Right lobe of liver (tissue), 6 donors: ENCODE data around the gene HBEGF. TPM values are rescaled to one million over a fixed set of nuclear protein-coding genes. Genes with fewer than 3 reads are reported as not detected.
A peak's percentile ranks its signal among the peaks of the same experiment; 100 is the strongest.
"Not testable (repeated sequence)": the region's sequence is repeated elsewhere in the genome, so short reads cannot be mapped to it uniquely, and the experiment has no call there.

ENCODE experiments used
- ATAC-seq, 4 donors: fragments of 200-7000 bp; cut with Tn5 transposase; one replicate each; pipeline ENCODE4 v1.9.1; 2020; ENCODE audit warnings: mild to moderate bottlenecking in 4 of 4, moderate library complexity in 4 of 4
- DNase-seq, 3 donors: peaks; one replicate each; pipeline ENCODE4 v3.0.0-alpha.2; 2020
- H3K27ac ChIP-seq, 3 donors: fragments of 200-600 bp; one replicate each; pipeline ENCODE4 v1.8.0; 2022
- H3K27me3 ChIP-seq, 2 donors: fragments of 200-600 bp; one replicate each; pipeline ENCODE4 v1.8.0; 2022
- H3K36me3 ChIP-seq, 4 donors: fragments of 200-600 bp; sonication (generic) in 1 of 4; one replicate each; pipeline versions ENCODE4 v1.5.1 to v1.8.0; 2017 to 2022; ENCODE audit warnings: control low read depth in 1 of 4
- H3K4me1 ChIP-seq, 4 donors: fragments of 200-600 bp; sonication (generic) in 1 of 4; one replicate each; pipeline versions ENCODE4 v1.5.1 to v1.8.0; 2017 to 2022; ENCODE audit warnings: control low read depth in 1 of 4
- H3K4me3 ChIP-seq, 3 donors: fragments of 200-600 bp; one replicate each; pipeline ENCODE4 v1.8.0; 2022
- H3K9me3 ChIP-seq, 4 donors: fragments of 200-600 bp; sonication (generic) in 1 of 4; one replicate each; pipeline versions ENCODE4 v1.5.1 to v1.8.0; 2017 to 2022; ENCODE audit warnings: control low read depth in 1 of 4
- POLR2A ChIP-seq: fragments of 450-650 bp; IDR thresholded peaks from one replicate; pipeline ENCODE4 v1.6.1; 2017; ENCODE audit warnings: antibody characterized with exemption, mild to moderate bottlenecking
- WGBS: methylation state at CpG from one replicate; pipeline ENCODE4 v1.1.6; 2018; ENCODE audit warnings: low coverage, low lambda C conversion rate; ENCODE audit not compliant: insufficient coverage; ENCODE audit errors: missing lambda C conversion rate; 5-methylcytosine and 5-hydroxymethylcytosine counted together
- intact Hi-C, 2 donors: fragments of 100-400 bp; cut with DNase I; formaldehyde crosslinking; loops; one replicate each; pipeline versions ENCODE4 v1.11.2 to v1.14.1; 2022
- total RNA-seq, 6 experiments: library from RNA; depleted of rRNA in 2 of 6; stranded (reverse); fragments of >200 nt in 2 of 6; fragmentation: NEBNext Ultra II Directional in 3 of 6; extraction: Animal tissue kit (Norgen Biotek cat#: 25700) in 3 of 6; gene quantifications; one replicate each; pipeline versions ENCODE4 v1.1.0 to v1.2.4, GENCODE V29; 2016 to 2023
- TF ChIP-seq, protein P1 (sequence below), 4 donors: fragments of 200-600 bp in 3 of 4; fragments of 450-650 bp in 1 of 4; IDR thresholded peaks; one replicate each; pipeline versions ENCODE4 v1.5.1 to v1.8.0; 2016 to 2022; ENCODE audit warnings: antibody characterized with exemption in 4 of 4, mild to moderate bottlenecking in 2 of 4
- donor health status: DM: no; HTN: yes; CAD: no.
- donor health status: DM: no; HTN: no; CAD: no.
- donor health status: DM: no; HTN: no; CAD: no.
- donor health status: DM: no; HTN: yes; CAD: no.
- donor health status: DM: no; HTN: yes; CAD: no.

The HBEGF gene
- total RNA-seq, 6 experiments from 2014 or later: 0.42 to 1.8 (median 0.78) TPM

DNA sequence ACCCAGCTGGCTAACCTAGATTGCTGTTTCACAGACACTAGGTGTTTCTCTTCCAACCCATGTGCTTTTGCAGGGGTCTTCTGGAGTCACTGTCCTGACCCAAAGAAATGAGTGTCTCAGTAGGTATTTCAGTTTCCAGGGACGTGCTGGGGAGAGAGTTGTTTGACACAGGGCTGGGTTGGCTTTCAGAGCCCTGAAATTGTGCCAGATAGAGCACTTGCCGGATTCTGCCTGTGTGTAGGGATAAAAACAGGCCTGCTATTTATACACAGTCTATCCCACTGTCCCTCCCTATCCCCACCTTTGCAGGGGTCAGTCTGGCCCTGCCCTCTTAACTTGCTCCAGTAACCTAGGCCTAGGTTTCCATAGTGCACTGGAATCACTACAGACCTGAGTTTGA is 957 bp upstream of the HBEGF start:
- Histone ChIP-seq H3K9me3 (no peaks in the 10 kb centered on the region), H3K36me3 (no peaks in the 10 kb centered on the region), H3K4me3 (no peak overlapping the region), H3K27me3 (no peaks in the 10 kb centered on the region), H3K27ac (no peak overlapping the region), H3K4me1 (peaks cover 0 to 18% (median 5%) of the 10 kb centered on the region in 4 donors)
- ATAC-seq: no peak
- TF ChIP-seq POLR2A: no peak
- TF ChIP-seq, protein P1, sequence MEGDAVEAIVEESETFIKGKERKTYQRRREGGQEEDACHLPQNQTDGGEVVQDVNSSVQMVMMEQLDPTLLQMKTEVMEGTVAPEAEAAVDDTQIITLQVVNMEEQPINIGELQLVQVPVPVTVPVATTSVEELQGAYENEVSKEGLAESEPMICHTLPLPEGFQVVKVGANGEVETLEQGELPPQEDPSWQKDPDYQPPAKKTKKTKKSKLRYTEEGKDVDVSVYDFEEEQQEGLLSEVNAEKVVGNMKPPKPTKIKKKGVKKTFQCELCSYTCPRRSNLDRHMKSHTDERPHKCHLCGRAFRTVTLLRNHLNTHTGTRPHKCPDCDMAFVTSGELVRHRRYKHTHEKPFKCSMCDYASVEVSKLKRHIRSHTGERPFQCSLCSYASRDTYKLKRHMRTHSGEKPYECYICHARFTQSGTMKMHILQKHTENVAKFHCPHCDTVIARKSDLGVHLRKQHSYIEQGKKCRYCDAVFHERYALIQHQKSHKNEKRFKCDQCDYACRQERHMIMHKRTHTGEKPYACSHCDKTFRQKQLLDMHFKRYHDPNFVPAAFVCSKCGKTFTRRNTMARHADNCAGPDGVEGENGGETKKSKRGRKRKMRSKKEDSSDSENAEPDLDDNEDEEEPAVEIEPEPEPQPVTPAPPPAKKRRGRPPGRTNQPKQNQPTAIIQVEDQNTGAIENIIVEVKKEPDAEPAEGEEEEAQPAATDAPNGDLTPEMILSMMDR (IDR thresholded peaks at IDR 0.05): no peak
- intact Hi-C loops: no loop called here
- WGBS: 5% methylated on average over 2 of the region's 2 CpGs
- no peak for DNase-seq

DNA sequence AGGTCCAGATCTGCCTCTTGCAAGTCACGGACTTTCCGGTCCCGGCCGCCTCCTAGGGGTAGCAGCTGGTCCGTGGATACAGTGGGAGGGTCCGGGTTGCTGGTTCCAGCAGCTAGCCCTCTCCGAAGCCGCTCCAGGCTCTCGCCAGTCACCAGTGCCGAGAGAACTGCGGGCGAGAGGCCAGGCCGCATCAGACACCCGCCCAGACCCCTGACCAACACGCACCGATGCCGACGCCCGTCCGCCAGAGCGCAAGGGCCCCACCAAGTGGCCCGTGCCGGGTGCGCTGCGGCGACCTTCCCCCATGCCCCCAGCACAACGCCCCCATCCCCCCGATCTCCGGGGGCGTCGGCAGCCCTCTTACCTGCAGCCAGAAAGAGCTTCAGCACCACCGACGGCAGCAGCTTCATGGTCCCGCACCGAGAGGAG is 470 bp downstream of the HBEGF start:
- Histone ChIP-seq H3K36me3 (no peaks in the 10 kb centered on the region), H3K4me1 (peaks cover 0 to 18% (median 5%) of the 10 kb centered on the region in 4 donors), H3K4me3 (peak overlapping the region; percentile 70 to 96 (median 91)), H3K27me3 (no peaks in the 10 kb centered on the region), H3K9me3 (no peaks in the 10 kb centered on the region), H3K27ac (peak overlapping the region; percentile 67 to 75 (median 72))
- ATAC-seq: peak; percentile 57 to 63 (median 60)
- peak; percentile 71 to 72 (median 72) for DNase-seq
- TF ChIP-seq POLR2A: no peak
- TF ChIP-seq, protein P1 (IDR thresholded peaks at IDR 0.05): peak; percentile 6 to 45 (median 37)
- intact Hi-C loops: no loop called here
- 15% methylated on average over 6 of the region's 35 CpGs for WGBS

DNA sequence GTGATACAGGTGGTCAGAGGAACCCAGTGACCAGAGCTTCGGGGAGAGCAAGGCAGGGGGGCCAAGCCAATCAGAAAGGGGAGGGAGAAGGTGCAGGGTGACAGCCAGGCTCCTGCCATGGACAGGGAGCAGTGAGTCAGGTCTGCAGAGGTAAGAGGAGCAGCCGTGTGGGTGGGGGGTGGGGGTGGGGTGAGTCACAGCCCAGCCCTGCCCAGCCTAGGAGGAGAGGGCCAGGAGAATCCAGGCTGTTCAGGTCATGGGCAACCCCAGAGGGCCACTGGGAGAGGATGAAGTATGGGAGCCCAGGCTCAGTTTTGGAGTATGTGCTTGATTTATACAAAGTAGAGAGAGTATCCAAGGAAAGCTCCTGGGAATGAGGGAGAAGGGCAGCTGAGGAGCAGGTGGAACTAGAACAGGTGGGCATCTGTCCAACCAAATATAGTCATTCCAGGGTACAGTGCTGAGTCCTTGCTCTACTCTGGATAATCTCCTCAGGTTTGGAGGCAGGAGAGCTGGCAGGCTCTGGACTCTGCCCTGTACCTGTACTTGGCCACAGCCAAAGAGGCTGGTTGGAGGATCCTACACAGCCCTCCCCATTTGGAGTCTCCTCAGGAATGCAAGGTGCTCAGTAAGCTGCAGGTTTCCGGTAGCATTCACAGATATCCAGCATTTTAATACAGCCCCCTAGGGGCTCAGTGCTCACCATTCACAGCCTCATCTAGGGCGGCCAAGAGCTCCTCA is 1.6 kb downstream of the HBEGF start:
- H3K27ac ChIP-seq: no peak overlapping the region
- WGBS: 49% methylated on average over 2 of the region's 4 CpGs
- no peaks in the 10 kb centered on the region for H3K9me3 ChIP-seq
- intact Hi-C loops: loop anchor here in 1 of 2 donors (5.0 kb wide), 1 partner anchor 103 kb away; no protein-coding TSS in a partner anchor
- H3K27me3 ChIP-seq: no peaks in the 10 kb centered on the region
- peaks cover 0 to 18% (median 5%) of the 10 kb centered on the region in 4 donors for H3K4me1 ChIP-seq
- peak in 1 of 4 donors; percentile 5 for ATAC-seq
- no peak for DNase-seq
- peak overlapping the region in 2 of 3 donors; percentile 70 to 96 for H3K4me3 ChIP-seq
- no peaks in the 10 kb centered on the region for H3K36me3 ChIP-seq
- TF ChIP-seq, protein P1 (IDR thresholded peaks at IDR 0.05): no peak
- no peak for TF ChIP-seq POLR2A

DNA sequence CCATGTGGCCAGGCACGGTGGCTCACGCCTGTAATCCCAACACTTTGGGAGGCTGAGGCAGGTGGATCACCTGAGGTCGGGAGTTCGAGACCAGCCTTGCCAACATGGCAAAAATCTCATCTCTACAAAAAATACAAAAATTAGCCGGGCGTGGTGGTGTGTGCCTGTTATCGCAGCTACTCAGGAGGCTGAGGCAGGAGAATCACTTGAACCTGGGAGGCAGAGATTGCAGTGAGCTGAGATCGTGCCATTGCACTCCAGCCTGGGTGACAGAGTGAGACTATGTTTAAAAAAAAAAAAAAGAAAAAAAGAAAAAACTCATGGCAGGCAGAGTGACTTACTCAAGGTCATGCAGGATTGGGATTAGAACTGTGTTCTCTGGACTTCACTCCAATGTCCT is 2.6 kb downstream of the HBEGF start:
- WGBS: no CpG with 5 or more reads among the region's 8 CpGs
- not testable (repeated sequence) for H3K9me3 ChIP-seq, DNase-seq, H3K36me3 ChIP-seq, H3K27me3 ChIP-seq, ATAC-seq, H3K4me3 ChIP-seq, H3K27ac ChIP-seq
- intact Hi-C loops: loop anchor here in 1 of 2 donors (5.0 kb wide), 1 partner anchor 102 kb away; no protein-coding TSS in a partner anchor
- peaks cover 0 to 18% (median 5%) of the 10 kb centered on the region in 4 donors for H3K4me1 ChIP-seq

GRCh38 chr5:140342896-140343295 is 3.5 kb downstream of the HBEGF start:
- Histone ChIP-seq H3K27me3 (no peaks in the 10 kb centered on the region), H3K9me3 (no peaks in the 10 kb centered on the region), H3K4me1 (peaks cover 0 to 22% (median 5%) of the 10 kb centered on the region in 4 donors), H3K4me3 (no peak overlapping the region), H3K36me3 (no peaks in the 10 kb centered on the region), H3K27ac (no peak overlapping the region)
- no peak for ATAC-seq
- WGBS: 60% methylated on average over 1 of the region's 1 CpG
- no peak for TF ChIP-seq POLR2A
- TF ChIP-seq, protein P1 (IDR thresholded peaks at IDR 0.05): no peak
- no peak for DNase-seq
- intact Hi-C loops: loop anchor here in 1 of 2 donors (5.0 kb wide), 1 partner anchor 101 kb away; no protein-coding TSS in a partner anchor
